NB4 (cell line): ENCODE data around the gene CELF3.

ENCODE experiments used
- POLR2A ChIP-seq: IDR thresholded peaks from 2 replicates; pipeline ENCODE4 v1.6.1; 2011; ENCODE audit warnings: mild to moderate bottlenecking; ENCODE audit not compliant: insufficient read length; ENCODE audit errors: extremely low read depth
- TF ChIP-seq, protein P1 (sequence below): IDR thresholded peaks from one replicate; pipeline ENCODE4 v1.5.1; 2012; ENCODE audit warnings: low read depth, low read length

GRCh38 chr1:151729157-151729965, 12.8 kb upstream of the CELF3 start:
- TF ChIP-seq, protein P1, sequence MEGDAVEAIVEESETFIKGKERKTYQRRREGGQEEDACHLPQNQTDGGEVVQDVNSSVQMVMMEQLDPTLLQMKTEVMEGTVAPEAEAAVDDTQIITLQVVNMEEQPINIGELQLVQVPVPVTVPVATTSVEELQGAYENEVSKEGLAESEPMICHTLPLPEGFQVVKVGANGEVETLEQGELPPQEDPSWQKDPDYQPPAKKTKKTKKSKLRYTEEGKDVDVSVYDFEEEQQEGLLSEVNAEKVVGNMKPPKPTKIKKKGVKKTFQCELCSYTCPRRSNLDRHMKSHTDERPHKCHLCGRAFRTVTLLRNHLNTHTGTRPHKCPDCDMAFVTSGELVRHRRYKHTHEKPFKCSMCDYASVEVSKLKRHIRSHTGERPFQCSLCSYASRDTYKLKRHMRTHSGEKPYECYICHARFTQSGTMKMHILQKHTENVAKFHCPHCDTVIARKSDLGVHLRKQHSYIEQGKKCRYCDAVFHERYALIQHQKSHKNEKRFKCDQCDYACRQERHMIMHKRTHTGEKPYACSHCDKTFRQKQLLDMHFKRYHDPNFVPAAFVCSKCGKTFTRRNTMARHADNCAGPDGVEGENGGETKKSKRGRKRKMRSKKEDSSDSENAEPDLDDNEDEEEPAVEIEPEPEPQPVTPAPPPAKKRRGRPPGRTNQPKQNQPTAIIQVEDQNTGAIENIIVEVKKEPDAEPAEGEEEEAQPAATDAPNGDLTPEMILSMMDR: no peak
- no peak for TF ChIP-seq POLR2A
